CMK (cell line): ENCODE measurements around the gene SHOC1.
"Not testable (repeated sequence)": the region's sequence is repeated elsewhere in the genome, so short reads cannot be mapped to it uniquely, and the experiment has no call there.

Experiments
- DNase-seq: peaks from one replicate; pipeline ENCODE4 v3.0.0-alpha.2; 2010; ENCODE audit warnings: low read depth

Gene SHOC1

DNA sequence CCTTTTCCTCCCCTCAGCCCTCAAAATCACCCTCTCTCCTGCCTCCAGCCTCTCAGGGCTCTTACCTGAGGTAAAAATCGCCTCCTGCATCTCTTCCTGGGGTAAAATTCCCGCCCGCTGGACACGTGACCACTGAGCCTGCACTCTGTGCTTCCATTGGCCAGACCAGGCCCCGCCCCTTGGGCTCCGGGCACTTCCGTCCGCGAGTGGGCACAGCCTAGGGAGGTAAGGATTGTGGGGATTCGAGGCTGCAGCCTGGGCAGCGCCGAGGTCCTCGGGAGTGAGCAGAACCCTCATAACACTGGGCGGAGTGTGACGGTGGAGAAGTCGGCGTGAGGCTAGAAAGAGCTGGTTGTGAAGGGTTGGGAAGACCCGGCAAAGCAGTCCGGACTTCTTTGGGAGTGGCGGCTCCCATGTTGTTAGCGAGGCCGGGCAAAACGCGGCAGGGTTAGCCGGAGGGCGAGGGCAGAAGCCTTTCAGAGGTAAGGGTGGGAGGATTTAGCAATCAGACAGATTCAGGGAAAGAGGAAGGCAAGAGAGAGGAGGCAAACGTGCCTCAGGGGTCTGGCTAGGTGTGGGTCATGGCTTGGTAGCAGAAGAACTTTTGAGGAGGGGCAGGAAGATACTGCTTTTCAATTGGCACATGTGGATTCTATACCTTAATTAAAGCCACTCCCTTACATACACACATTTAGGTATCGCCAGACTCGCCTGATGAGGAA, at the start of gene SHOC1:
Gene SHOC1, minus strand, starts transcription at position 103 of the 722 bp plus-strand sequence. CDS start 3,519 bp downstream, outside the sequence.
- DNase-seq = no peak

DNA sequence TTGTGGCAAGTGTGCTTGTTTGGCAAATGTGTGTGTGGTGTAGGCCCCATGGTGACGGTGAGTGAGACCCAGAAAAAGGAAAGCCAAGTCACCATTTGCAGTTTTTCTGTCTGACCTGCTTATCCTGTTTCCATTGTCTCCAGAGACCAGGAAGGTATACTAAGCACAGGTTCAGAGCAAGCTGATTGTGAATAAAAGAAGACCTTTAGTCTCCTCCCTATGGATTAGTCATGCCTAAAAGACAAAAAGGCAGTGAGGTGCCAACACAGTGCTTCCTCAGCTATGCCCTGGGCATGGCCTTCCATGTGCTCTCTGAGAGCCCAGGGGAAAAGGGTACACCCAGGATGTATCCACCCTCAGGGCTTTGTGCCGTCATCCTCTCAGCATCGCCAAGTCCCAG, 49.2 kb upstream of the SHOC1 start:
- DNase-seq = no peak

DNA sequence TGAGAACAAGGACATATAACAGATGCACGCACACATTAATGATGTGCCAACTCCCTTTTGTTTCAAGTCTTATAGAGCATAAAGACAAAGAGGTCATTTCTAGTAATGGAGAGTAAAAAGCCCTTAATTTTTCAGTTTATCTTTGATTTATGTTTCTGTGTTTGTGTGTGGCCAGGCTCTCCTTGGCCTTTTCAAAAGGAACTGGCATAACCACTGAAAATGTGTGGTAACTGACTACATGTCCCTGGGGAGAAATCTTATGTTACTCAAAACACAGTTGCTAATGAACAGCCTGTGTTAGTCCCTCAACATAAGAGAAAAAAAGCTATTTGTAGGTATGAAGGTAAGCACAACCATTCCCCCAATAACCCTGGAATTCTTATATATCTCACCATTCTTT, 47.6 kb upstream of the SHOC1 start:
- no peak for DNase-seq

- DNase-seq = no peak
Measured at GRCh38 chr9:111840442-111840841, 45.7 kb upstream of the SHOC1 start.

- DNase-seq = no peak
Measured at GRCh38 chr9:111839987-111840386, 45.2 kb upstream of the SHOC1 start.

DNA sequence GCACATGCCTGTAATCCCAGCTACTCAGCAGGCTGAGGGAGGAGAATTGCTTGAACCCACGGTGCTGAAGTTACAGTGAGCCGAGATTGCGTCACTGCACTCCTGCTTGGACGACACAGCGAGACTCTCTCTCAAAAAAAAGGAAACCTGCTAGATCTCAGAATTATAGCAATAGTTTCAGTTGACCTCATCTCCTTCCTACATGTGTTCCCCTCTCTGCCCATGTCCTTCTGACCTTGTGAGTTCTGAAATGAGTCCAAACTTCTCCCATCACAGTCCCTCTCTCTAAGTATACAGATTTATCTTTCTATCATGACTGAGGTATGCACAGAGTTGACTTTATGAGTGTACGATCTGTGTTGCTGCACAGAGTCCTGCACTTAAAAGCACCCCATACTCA, 44.6 kb upstream of the SHOC1 start:
- no peak for DNase-seq

GRCh38 chr9:111838439-111838838, 43.7 kb upstream of the SHOC1 start:
- no peak for DNase-seq

DNA sequence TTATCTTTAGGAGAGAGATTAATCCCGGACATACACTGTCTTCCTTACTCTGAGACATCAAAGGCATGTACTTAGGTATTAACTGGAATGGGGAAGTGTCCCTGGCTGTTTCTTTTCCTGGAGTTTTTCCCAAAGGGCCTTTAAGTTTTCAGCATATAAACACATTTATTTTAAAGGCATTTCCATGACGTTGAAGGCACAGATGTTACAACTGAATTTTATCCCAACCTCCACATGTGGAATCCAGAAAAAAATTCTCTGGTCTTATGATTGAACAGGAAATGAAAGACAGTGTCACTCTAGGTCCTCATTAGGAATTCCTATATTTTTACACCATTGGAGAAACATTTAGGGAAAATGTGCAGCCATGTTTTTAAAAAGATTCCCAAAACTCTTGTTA, 41.6 kb upstream of the SHOC1 start:
- DNase-seq = no peak

GRCh38 chr9:111833941-111834340, 39.2 kb upstream of the SHOC1 start:
- no peak for DNase-seq

- no peak for DNase-seq
Measured at GRCh38 chr9:111832449-111832848, 37.7 kb upstream of the SHOC1 start.

- DNase-seq = no peak
Measured at GRCh38 chr9:111831371-111832108, 36.8 kb upstream of the SHOC1 start.

DNA sequence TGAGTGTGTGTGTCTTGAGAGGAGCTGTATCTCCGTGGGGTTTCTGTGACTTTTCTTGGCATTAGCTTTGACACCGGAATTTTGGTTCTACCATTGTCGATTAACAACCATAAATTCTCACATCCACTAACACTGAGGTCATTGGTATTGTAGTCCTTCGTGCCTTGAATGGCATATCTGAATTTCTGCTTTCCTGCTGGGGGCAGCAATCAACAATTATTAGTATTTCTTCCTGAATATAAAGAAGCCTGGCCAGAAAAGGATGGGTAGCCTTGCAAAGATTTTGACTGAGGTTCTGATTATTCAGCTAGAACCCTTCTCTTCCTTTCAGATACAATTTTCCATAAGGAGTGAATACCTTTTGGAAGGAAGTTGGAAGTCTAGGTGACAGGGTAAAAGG, 33.5 kb upstream of the SHOC1 start:
- DNase-seq = no peak

GRCh38 chr9:111825468-111826145, 30.9 kb upstream of the SHOC1 start:
- no peak for DNase-seq

- DNase-seq = no peak
Measured at GRCh38 chr9:111821006-111821528, 26.3 kb upstream of the SHOC1 start.

DNA sequence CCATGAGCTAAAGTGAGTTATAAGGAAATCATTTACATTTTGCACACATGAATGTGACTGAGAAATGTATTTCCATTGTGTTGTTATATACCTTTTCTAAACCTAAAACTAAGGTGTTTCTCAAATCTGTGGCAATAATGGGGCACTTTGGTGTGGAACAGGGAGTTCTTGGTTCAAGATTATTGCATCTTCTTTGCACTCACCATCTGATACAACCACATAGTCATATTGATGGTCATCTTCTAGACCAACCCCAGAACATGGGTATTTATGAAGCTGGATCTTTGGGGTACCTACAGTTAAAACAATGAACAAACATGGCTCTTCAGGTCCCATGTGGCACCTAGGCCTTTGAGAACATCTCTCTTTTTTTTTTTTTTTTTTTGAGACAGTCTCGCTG, 24.6 kb upstream of the SHOC1 start:
- DNase-seq = no peak

- DNase-seq = no peak
Measured at GRCh38 chr9:111815285-111816070, 20.7 kb upstream of the SHOC1 start.

GRCh38 chr9:111812337-111812736, 17.6 kb upstream of the SHOC1 start:
- DNase-seq = no peak

DNA sequence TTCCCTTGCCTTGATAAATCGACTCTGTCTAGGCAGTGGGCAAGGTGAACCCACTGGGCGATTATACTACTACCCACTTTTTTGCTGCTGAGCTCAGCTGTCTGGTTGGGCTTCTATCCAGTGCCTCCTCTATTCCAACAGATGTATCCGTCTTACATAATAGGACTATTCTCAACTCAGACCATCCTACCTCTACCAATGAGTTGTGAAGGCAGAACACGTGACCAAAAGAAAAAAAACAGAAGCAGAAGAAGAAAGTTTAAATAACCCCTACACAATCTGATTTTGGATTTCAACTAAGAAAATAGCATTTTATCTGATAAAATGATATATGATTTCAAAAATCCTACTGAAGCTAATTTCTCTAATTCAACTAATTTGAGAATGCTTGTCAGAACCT, 16.2 kb upstream of the SHOC1 start:
- no peak for DNase-seq

GRCh38 chr9:111810415-111810814, 15.7 kb upstream of the SHOC1 start:
- not testable (repeated sequence) for DNase-seq

DNA sequence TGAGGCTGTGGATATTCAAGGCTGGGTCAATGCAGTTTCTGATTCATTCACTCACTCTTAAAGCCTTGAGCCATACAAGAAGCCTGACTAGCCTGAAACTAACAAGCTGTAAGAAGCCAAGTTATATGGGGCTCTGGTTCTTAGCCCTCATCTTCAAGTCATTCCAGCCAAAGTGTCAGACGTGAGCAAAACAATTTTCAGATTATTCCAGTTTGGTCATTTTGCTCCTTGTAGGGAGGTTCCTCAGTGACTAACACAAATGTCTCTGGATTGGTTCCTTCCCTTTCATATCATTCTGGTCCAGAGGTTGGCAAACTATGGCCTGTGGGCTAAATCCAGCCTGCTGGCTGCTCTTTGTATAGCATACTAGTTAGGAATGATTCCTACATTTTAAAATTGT, 12.5 kb upstream of the SHOC1 start:
- DNase-seq = no peak

- DNase-seq = no peak
Measured at GRCh38 chr9:111806259-111806658, 11.5 kb upstream of the SHOC1 start.

DNA sequence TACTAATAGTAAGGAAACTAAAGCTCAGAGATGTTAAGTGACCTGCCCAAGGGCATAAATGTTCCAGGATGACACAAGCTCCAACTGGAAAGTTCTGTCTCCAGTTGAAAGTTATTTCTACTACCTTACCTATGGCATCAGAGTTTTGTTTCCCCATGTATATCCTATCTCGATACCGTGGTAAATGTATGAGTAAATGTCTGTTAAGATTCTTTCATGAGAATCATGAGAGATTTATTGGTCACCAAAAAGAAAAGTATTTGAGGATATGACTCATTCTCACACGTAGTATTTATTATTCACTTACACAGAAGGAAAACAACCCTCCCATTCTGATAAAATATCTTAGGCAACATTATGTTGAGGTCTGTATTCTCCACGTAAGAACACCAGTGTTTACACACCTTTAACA, 11.1 kb upstream of the SHOC1 start:
- DNase-seq = no peak
